ENCODE results near the gene NFKBIL1.

The NFKBIL1 gene

DNA sequence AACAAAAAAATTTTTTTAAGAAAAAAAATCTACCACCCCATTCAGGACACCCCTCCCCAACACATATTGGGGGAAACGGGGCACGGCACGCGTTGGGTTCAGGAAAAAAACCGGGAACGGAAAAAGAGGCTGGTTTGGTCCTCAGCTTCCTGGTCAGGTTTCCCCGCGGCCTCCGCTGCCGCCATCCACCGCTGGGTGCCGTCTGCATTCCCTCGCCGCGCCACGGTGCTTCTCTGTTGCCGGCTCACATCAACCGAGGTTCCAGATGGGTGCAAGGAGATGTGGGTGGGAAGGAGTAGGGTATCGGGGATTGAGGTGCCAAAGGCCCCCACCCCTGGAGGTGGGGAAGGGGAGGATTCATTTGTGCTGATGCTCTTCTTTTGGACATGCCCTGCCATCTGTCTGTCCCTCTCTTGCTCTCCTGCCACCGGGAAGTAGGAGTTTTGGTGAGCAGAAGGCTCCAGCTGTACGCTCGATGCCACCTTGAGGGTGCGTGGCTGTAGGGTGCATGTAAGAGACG is 12.8 kb upstream of the NFKBIL1 start:
- DNase-seq: no peak

DNA sequence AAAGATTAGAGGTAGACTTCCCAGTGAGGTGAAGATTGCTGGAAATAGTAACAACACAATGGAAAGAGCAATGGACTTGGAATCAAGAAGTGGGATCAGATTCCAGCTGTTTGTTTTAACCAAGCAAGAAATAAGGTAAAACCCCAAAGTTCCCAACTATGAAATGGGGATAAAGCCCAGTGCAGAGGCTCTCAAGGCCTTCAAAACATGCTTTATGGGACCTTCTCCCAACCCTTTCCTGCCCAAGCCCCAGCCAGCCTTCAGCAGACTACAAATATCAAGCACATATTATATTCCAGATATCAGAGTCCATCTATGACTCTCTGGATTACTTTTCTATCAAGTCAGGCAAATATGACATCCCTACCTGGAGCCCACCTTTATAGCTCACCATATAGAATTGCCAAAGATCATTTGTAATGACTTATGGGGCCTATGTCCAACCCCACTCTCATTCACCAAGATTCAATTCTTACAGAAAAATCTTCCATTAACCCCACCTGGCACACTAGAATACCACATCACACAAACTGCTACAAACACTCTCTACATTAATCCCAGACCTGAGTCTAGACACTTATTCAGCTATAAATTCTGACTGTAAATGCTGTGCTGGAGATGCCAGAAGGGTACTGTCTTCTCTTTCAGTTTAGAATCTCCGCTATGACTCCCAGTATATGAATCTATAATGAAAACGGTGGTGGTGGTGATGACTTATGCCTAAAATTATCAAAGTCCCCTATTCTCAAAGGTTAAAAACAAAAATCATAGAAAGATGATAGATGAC is 11.7 kb upstream of the NFKBIL1 start:
- DNase-seq: no peak

DNA sequence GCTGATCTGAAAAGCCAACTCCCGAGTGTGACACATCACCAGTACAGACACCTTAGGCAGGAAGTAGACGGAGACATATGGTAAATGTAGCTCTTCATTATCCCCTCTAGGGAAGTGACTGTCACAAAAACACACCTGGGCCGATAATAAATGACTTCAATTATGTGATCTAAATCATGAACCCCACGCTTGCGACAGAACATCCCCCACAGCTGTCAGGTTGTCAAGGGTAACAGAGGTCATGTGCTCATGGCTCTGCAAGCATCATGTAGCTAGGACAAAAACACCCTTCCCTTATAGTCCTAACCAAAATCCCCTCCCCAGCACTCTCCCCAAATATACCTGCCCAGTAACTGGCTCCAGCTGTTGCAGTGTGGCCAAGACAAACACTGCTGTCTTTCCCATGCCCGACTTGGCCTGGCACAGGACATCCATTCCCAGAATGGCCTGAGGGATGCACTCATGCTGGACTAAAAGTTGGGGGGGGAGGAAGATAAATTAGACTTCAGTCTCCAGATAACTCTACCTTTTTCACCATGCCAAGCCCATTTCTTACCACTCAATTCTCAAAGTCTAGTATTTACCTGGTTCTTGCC is 8.5 kb upstream of the NFKBIL1 start:
- DNase-seq: no peak

DNA sequence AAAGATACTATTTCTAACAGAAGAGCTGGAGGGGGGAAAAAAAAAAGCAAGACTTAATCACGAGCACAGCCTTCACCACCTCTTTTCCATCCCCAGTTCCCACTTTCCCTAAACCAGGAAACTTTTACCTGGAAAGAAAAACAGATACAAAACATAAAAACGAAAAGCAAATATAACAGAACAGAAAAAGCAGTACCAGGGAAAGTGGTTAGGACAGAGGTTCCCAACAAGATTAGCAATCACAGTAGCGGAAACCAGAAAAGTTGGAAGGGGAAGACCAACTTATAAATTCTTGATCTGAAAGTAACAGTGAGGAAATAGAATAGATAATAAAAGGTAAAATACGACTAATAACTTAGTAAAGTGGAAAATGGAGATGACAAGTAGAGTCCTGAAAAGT is 6.8 kb upstream of the NFKBIL1 start:
- DNase-seq: no peak

DNA sequence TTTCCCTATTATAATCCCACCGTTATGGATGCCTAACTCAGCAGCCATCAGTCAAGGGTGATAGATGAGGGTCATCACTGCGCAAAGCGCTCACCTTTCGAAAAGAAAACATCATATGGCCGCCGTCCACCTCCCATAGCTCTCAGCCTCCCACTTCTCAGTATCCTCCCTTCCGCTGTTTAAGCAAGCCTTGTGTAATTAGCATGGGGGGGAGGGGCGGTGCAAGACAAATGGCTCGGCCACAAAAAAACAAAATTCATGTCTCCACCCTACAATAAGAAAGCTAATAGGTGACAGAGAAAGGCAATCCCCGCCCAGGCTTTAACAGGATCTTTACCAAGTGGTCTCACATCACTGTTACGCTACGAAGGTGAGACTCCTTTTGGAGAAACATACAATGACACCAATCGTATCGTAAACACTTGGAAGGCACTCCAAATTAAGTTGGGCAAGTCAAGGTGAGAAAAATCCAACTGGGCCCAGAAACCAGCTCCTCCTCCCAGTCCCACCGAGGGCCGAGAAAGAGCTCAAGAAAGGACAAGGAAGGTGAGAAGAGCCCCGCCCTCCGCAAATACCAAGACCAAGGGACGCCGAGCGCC is 6.2 kb upstream of the NFKBIL1 start:
- DNase-seq: peak; percentile 68 to 72

DNA sequence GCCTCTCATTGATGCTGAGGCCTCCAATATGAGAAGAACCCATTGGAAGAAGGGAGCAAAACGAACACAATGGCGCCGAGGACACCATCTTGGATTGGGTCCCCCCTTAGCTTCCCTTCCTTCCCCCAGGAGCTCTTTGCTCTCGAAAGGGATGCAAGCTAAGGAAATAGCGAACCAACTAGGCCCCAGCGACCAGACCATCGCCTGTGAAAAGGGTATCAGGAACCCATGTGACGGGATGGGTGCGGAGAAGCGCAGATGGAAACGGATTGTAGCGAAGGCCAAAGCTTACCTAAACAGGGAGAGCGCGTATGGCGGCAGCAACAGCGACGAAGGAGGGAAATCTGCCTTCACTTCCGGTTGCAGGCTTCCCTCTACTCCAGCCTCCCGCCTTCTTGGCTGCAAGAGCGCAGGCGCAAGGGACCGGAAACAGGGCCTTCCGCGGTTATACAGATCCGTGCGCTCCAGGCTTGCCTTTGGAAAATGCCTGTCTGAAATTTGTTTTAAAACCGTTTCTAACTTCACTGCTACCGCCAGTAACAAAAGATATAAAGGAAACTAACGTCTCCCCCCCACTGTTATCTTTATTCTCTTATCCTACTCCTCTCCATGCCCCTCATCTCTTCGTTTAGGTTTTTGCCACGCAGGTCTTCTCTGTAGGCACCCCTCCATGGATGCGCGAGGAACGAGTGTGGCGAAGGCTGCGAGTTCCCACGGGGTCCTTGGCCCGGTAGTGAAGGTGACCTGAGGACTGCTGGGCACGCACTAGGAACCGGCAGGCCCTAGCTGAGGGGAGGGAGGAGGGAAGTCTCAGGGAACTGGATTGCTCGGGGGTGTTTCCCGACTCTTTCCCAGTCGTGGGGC is 5.5 kb upstream of the NFKBIL1 start, which contains the start of gene DDX39B:
Gene DDX39B (minus strand): TSS at position 346 of the 864 bp plus-strand sequence. CDS start 1,471 bp downstream, outside the sequence.
- DNase-seq: peak; percentile 91 to 94

DNA sequence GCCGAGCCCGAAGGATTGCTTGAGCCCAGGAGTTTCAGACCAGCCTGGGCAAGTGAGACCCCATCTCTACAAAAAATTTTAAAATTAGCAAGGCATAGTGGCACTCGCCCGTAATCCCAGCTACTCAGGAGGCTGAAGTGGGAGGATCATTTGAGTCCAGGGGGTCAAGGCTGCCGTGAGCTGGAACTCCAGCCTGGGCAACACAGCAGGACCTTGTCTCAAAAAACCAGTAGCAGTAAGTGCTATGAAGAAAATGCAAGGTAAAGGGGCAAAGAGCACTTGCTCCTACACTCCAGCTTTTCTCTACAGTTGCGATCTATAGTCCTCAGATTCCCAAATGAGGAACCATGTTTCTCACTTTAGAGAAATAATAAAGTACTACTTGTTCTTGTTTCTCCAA is 3.8 kb upstream of the NFKBIL1 start:
- no peak for DNase-seq

DNA sequence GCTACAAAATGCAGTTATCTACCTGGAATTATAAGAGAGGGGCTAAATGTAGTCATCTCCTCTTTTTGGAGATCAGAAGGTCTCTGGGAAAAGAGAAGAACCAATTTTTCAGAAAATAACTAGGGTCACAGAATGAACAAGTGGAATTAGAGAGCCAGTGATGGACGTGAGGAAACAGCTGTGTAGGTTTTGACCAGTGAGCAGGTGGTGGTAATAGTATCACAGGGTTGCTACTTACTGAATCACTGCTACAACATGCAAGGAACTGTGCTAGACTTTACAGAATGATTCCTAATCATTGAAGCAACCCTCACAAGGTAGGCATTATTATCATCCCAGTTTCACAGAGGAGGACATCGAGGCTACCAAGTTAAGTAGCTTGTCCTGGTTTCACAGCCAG is 2.7 kb upstream of the NFKBIL1 start:
- no peak for DNase-seq

DNA sequence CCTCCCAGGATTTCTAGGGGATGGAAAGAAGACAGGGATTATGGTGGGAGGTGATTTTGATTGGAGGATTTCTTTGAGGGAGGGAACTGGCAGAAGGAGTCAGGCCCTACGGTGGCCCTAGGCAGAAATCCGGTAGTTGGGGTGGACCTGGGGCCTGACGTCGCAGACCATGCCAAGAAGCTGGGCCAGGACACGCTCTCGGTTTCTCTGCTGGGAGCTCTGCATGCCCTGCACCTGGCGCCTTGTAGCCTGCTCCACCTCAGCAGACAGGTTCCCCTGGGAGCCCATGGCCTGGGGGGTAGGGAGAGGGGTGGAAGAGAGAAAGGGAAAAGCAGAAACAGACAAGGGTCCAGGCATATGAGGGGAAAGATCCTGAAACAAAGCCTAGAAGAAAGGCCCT is 2.1 kb upstream of the NFKBIL1 start:
- no peak for DNase-seq

DNA sequence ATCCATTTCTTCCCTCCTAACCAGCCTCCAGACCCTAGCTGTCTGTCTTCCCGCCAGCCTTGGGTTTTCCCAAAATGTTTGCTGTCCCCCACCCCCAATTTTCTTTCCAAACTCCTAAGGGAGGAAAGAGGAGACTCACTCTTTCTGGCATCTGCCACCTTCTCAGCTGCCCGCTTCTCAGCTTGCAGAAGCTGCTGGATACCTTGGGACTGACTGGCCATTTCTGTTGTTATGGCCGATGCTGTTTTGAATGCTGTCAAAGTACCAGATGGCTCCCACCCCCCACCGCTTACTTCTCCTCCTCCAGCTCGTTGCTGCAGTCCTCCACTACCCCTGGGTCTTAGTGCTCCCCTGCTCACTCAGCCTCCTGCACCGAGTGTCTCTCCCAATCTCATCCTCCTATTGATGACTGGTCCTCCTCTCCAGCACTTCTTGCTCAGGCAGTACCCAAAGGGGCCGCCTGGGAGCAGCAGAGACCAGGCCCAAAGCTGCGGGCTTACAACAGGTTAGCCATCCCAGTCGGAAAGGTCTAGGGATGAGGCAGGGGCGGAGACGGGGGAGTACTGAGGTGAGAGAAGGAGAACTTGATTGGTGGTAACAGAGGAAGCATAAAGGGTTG is 960 bp upstream of the NFKBIL1 start, which contains the start of gene ATP6V1G2:
Gene ATP6V1G2 (minus strand): TSS at position 270 of the 619 bp plus-strand sequence. CDS start 49 bp downstream, at position 221.
- DNase-seq: peak; percentile 93 to 96

DNA sequence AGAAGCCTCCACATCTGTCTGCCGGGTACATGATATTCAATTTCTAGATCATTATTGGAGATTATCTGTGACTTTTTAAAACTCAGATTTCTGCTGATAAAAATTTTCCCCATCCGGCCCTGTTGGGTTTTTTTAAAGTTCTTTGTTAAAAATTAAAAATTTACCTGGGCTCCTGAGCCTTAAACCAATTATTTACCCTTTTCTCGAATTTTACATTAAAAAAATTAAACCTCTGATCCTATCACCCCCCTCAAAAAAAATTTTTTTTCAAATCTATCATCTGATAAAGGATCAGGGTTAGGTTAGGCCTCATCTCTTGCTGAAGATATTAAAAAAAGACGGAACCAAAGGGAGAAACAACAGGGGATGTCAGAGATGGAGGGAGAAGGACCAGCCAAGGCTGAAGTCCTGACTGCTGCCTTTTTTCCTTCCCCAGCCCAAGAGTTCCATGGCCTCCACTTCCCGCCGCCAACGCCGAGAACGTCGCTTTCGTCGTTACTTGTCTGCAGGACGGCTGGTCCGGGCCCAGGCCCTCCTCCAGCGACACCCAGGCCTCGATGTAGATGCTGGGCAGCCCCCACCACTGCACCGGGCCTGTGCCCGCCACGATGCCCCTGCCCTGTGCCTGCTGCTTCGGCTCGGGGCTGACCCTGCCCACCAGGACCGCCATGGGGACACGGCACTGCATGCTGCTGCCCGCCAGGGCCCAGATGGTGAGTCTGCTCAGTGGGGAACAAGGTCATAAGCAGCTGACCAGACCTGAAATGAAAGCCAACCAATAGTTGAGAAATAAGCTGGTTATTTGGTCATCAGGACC is 527 bp downstream of the NFKBIL1 start:
- DNase-seq: no peak

DNA sequence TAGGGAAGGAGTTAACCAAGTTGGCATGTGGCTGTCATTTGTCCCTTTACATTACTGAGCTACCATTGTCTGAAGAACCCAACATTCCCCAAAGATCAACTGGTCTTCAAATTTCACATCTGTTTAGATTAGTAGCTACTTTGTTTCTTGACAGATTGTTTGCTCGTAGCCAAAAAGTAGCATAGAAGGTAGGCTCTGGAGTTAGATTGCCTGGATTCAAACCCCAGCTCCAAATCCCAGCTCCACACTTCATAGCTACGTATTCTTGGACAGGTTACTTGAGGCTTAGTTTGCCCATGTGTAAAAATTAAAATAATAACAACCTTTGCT is 1.1 kb downstream of the NFKBIL1 start:
- no peak for DNase-seq

DNA sequence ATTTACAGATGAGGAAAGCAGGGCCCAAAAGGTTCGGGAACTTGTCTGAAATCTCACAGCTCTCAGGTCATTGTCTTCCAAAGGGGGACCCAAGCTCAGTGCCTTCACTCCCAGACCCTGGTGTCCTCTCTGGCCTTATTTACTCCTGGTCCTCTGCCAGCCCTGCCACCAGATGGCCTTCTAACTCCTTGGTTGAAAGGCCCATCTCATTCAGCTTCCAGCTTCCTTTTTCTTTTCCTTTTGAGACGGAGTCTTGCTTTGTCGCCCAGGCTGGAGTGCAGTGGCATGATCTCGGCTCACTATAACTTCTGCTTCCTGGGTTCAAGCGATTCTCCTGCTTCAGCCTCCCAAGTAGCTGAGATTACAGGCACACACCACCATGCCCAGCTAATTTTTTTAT is 4.0 kb downstream of the NFKBIL1 start:
- peak; percentile 65 to 73 for DNase-seq

DNA sequence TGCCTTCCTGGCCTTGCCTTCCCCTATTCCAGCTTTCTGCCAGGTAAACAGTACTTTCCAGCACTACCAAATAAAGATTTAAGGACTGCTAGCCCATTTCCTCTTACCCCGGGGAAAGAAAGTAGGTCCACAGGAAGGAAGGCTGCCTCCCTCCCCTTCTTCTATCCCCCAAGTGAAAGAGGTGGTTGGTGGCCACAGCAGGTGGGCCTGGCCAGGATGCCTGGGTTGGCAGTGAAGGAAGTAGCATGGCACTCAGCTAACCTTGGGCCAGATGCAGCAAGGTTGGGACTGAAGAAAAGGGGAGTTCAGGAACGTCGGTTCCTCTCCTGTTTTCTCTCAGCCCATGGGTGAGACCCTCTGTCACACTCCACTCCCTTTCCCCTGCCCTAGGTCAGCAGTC is 8.9 kb downstream of the NFKBIL1 start:
- no peak for DNase-seq

DNA sequence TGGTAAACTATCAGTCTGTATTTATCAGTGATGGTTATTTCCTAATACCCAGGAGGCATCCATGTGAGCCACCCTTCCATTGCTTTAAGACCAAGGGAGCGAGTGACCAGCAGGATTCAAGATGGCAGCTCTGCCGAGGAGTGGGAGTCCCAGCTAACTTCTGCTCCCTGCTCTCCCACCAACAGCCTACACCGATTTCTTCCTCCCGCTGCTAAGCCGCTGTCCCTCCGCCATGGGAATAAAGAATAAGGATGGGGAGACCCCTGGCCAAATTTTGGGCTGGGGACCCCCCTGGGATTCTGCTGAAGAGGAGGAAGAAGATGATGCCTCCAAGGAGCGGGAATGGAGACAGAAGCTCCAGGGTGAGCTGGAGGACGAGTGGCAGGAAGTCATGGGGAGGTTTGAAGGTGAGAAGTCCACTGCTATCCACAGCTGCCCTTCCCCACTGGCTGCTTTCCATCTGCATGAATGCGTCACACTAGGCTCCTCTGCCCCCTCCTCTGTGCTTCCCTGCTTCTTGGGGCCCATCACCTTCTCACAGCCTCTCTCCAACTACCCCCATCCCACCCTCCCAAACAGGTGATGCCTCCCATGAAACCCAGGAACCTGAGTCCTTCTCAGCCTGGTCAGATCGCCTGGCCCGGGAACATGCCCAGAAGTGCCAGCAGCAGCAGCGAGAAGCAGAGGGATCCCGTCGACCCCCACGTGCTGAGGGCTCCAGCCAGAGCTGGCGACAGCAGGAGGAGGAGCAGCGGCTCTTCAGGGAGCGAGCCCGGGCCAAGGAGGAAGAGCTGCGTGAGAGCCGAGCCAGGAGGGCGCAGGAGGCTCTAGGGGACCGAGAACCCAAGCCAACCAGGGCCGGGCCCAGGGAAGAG is 10.3 kb downstream of the NFKBIL1 start:
- no peak for DNase-seq

DNA sequence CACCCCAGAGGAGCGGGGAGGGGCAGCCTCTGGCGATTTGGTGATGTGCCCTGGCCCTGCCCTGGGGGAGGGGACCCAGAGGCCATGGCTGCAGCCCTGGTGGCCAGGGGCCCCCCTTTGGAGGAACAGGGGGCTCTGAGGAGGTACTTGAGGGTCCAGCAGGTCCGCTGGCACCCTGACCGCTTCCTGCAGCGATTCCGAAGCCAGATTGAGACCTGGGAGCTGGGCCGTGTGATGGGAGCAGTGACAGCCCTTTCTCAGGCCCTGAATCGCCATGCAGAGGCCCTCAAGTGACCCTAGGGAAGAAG is 10.9 kb downstream of the NFKBIL1 start:
- no peak for DNase-seq

DNA sequence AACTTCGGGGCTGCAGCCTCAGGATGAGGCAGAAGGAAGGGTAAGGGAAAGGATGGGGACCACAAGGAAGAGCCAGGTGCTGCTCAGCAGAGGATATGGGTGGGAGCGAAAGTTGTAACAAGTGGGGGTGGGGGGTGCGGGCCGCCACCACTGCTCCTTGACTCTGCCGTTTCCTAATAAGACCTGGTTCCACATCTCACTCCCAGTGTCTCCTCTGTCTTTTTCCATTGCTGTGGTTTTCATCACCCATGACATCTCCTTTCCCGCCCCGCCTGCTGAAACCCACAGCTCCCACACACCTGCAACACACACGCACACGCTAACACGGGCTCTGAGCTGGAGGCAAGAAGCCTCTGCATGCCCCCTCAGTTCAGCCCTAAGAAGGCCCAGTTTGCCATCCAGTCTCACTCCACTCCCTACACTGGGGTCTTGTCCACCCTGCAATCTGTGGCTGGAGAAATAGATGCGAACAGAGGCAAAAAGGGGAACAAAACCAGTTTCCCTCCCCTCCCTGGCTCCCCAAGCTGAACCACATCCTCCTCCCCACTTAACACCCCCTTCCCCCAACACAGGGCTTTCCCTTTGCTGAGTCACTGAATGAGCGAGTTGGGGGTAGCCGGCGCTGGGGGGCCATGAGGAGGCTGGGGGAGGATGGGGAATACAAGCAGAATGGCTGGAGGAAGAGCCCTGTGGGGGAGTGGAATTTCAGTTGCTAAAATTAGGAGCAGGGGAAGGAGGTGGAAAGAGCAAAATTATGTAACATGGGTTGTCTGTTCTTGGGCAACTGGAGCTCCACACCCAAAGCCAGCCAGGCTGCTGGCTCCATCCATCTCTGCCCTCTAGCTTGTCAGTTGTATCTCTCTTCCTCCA is 11.5 kb downstream of the NFKBIL1 start:
- DNase-seq: peak; percentile 76 to 80

DNA sequence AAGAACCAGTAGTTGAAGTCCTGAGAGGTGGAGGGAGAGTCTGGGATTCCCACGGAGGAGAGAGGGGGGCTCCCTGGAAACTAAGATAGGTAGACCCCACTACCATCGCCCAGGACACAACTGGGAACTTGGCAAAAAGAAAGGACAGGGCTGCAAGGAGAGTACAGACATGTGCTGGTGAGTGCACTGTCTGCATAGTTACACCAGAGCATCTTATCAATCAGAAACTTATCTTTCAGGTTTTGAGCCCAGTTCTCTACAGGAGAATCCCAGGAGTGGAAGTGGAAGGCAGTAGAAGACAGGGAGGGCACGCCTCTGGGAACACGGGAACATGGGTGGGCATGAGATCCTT is 12.2 kb downstream of the NFKBIL1 start:
- DNase-seq: no peak

DNA sequence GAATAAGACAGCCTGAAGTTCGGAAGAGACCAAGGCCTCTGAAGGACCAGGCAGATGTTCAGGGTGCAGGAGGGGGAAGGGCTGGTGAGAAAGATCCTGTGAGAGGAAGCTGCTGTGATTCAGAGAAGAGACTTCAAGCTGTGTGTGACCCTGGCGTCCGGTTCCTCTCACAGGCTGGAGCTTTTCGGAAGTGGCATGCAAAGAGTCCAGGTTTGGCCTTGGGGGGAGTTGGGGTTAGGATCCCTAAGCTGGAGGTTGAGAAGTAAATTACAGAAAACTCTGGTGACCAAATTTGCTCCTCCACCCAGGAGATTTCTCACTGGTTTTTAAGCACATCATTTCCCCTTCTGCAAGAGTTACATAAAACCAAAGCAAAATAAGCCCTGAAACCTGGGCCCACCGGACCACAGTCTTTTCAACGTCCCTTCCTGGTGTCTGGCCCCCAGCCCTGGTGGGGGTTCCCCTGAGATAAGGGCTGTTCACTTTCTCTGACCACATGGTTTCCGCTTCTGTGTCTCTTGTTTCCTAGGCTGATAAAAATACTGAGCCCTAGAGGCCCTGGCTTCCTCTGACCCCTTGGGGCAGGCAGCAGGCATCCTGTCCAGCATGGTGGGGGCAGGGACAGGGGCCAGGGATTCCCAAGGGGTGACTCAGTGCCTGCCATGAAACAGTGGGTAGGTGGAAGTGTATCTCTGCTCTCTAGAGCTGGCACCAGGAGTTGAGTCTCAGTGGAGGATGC is 12.7 kb downstream of the NFKBIL1 start:
- peak; percentile 65 to 68 for DNase-seq
